Uterus (tissue), 4 donors: ENCODE data around the gene WDR17. TPM values are rescaled to one million over a fixed set of nuclear protein-coding genes. Genes with fewer than 3 reads are reported as not detected.

Source experiments
- DNase-seq, 2 donors: peaks; one replicate each; pipeline ENCODE4 v3.0.0-alpha.2; 2019 to 2020
- H3K27ac ChIP-seq, 2 donors: fragments of 200-600 bp; sonication (generic); 1 replicate in 1 of 2; 2 replicates in 1 of 2; pipeline ENCODE4 v1.5.1; 2016 to 2018
- H3K27me3 ChIP-seq, 2 donors: fragments of 200-600 bp; sonication (generic); one replicate each; pipeline ENCODE4 v1.5.1; 2018 to 2019; ENCODE audit warnings: control low read depth in 1 of 2
- H3K36me3 ChIP-seq, 2 donors: fragments of 200-600 bp; sonication (generic); one replicate each; pipeline ENCODE4 v1.5.1; 2019; ENCODE audit warnings: control low read depth in 1 of 2
- H3K4me1 ChIP-seq, 2 donors: fragments of 200-600 bp; sonication (generic); one replicate each; pipeline ENCODE4 v1.5.1; 2018 to 2019; ENCODE audit warnings: control low read depth in 1 of 2
- H3K4me3 ChIP-seq, 2 donors: fragments of 200-600 bp; sonication (generic); 1 replicate in 1 of 2; 2 replicates in 1 of 2; pipeline ENCODE4 v1.5.1; 2018 to 2019; ENCODE audit warnings: mild to moderate bottlenecking in 1 of 2
- H3K9me3 ChIP-seq, 2 donors: fragments of 200-600 bp; sonication (generic); one replicate each; pipeline ENCODE4 v1.5.1; 2019; ENCODE audit warnings: control low read depth in 1 of 2
- CTCF ChIP-seq, 4 experiments: fragments of 200-600 bp in 2 of 4; fragments of 450-650 bp in 2 of 4; sonication (generic) in 2 of 4; IDR thresholded peaks; one replicate each; pipeline ENCODE4 v1.5.1; 2016 to 2019; ENCODE audit warnings: antibody characterized with exemption in 4 of 4, mild to moderate bottlenecking in 2 of 4, moderate library complexity in 1 of 4
- POLR2A ChIP-seq, 2 donors: fragments of 450-650 bp; IDR thresholded peaks; one replicate each; pipeline ENCODE4 v1.6.1; 2016; ENCODE audit warnings: antibody characterized with exemption in 2 of 2, mild to moderate bottlenecking in 1 of 2, moderate library complexity in 1 of 2
- intact Hi-C: fragments of 100-400 bp; cut with DNase I; formaldehyde crosslinking; loops from one replicate; pipeline ENCODE4 v1.15.1; 2023; ENCODE audit warnings: low total_unique reads
- total RNA-seq, 4 donors: library from RNA; depleted of rRNA in 3 of 4; stranded (reverse); fragments of >200 nt in 3 of 4; gene quantifications; one replicate each; pipeline versions ENCODE4 v1.1.0 to v1.2.4, GENCODE V29; 2014 to 2023
- donor health status: DM: yes; HTN: yes; CAD: no.

The WDR17 gene
- total RNA-seq, 4 donors from 2014 or later: 0.51 to 7.2 (median 4.5) TPM

GRCh38 chr4:176186671-176187395, 121.2 kb downstream of the WDR17 start:
- H3K4me3 ChIP-seq: no peak overlapping the region
- peak overlapping the region; percentile 12 to 17 for H3K27ac ChIP-seq
- no peak for DNase-seq
- intact Hi-C loops: no loop called here
- no peak for TF ChIP-seq CTCF (IDR thresholded peaks at IDR 0.05)
- TF ChIP-seq POLR2A (IDR thresholded peaks at IDR 0.05): no peak
- no peaks in the 10 kb centered on the region for H3K36me3 ChIP-seq
- H3K4me1 ChIP-seq: no peaks in the 10 kb centered on the region
- no peaks in the 10 kb centered on the region for H3K27me3 ChIP-seq
- H3K9me3 ChIP-seq: no peaks in the 10 kb centered on the region

- H3K36me3 ChIP-seq: no peaks in the 10 kb centered on the region
- H3K9me3 ChIP-seq: no peaks in the 10 kb centered on the region
- peak overlapping the region; percentile 5 to 17 for H3K27ac ChIP-seq
- no peak overlapping the region for H3K4me3 ChIP-seq
- no peaks in the 10 kb centered on the region for H3K4me1 ChIP-seq
- intact Hi-C loops: no loop called here
- no peak for DNase-seq
- H3K27me3 ChIP-seq: no peaks in the 10 kb centered on the region
- TF ChIP-seq POLR2A (IDR thresholded peaks at IDR 0.05) (no peak), CTCF (IDR thresholded peaks at IDR 0.05) (no peak)
Measured at GRCh38 chr4:176187624-176188023, 122.0 kb downstream of the WDR17 start.

GRCh38 chr4:176188654-176189053, 123.0 kb downstream of the WDR17 start:
- TF ChIP-seq CTCF (IDR thresholded peaks at IDR 0.05): no peak
- intact Hi-C loops: no loop called here
- H3K27ac ChIP-seq: no peak overlapping the region

GRCh38 chr4:176189891-176190795, 124.5 kb downstream of the WDR17 start:
- Histone ChIP-seq H3K27me3 (no peaks in the 10 kb centered on the region), H3K9me3 (no peaks in the 10 kb centered on the region), H3K4me1 (no peaks in the 10 kb centered on the region), H3K27ac (no peak overlapping the region), H3K36me3 (no peaks in the 10 kb centered on the region), H3K4me3 (no peak overlapping the region)
- no peak for DNase-seq
- TF ChIP-seq POLR2A (IDR thresholded peaks at IDR 0.05) (no peak), CTCF (IDR thresholded peaks at IDR 0.05) (no peak)
- intact Hi-C loops: loop anchor here (10.0 kb wide), 1 partner anchor 125 kb away; the partner anchor contains the start of gene SPCS3

More at GRCh38 chr4:176188654-176189053, 123.0 kb downstream of the WDR17 start:
- Histone ChIP-seq H3K4me1 (no peaks in the 10 kb centered on the region), H3K36me3 (no peaks in the 10 kb centered on the region), H3K4me3 (no peak overlapping the region), H3K27me3 (no peaks in the 10 kb centered on the region), H3K9me3 (no peaks in the 10 kb centered on the region)
- no peak for DNase-seq

GRCh38 chr4:176191974-176192373, 126.3 kb downstream of the WDR17 start:
- peaks cover 0 to 4% of the 10 kb centered on the region in 2 donors for H3K4me1 ChIP-seq
- H3K27me3 ChIP-seq: no peaks in the 10 kb centered on the region
- intact Hi-C loops: loop anchor here (10.0 kb wide), 1 partner anchor 123 kb away; the partner anchor contains the start of gene SPCS3
- no peaks in the 10 kb centered on the region for H3K9me3 ChIP-seq
- TF ChIP-seq CTCF (IDR thresholded peaks at IDR 0.05): no peak
- no peak for TF ChIP-seq POLR2A (IDR thresholded peaks at IDR 0.05)
- no peaks in the 10 kb centered on the region for H3K36me3 ChIP-seq
- no peak for DNase-seq
- H3K27ac ChIP-seq: no peak overlapping the region
- H3K4me3 ChIP-seq: no peak overlapping the region
